Measurements from ENCODE around the gene PIM2.

DNA sequence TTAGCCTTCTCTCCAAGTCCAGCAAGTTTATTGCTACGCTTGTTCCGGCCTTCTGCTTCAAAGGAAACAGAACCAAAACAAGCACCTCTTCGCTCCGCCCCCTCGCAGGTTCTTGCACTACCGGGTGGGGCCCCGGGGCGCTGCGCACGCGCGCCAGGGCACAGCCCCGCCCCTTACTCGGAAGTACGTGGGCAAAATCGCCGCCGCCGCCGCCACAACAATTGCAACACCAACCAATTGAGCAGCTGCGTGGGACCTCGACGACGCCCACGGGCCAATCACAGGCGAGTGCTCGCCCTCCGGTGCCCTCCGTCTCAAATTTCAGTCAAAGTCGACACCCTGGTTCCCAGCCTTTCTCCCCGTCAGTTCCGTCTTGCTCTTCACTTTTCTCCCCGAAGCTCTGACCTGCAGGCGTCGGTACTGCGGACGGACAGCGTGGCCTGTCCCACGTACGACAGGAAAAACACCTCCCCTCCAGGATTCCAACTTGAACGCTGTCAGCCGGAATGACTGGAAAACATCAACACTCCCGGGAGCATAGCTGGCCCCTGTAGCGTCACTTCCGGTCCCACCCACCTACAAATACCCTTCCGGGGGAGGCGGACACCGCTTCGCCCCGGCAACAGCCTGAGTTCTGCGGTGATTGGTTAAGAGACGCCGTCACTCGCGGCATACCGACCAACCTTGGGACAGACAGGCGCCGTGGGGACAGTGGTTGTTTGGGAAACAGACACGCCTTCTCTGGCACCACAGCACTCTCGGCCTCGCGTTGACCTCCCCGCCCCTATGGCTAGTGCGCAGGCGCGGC is 39.2 kb upstream of the PIM2 start:
- TF ChIP-seq, protein P1, sequence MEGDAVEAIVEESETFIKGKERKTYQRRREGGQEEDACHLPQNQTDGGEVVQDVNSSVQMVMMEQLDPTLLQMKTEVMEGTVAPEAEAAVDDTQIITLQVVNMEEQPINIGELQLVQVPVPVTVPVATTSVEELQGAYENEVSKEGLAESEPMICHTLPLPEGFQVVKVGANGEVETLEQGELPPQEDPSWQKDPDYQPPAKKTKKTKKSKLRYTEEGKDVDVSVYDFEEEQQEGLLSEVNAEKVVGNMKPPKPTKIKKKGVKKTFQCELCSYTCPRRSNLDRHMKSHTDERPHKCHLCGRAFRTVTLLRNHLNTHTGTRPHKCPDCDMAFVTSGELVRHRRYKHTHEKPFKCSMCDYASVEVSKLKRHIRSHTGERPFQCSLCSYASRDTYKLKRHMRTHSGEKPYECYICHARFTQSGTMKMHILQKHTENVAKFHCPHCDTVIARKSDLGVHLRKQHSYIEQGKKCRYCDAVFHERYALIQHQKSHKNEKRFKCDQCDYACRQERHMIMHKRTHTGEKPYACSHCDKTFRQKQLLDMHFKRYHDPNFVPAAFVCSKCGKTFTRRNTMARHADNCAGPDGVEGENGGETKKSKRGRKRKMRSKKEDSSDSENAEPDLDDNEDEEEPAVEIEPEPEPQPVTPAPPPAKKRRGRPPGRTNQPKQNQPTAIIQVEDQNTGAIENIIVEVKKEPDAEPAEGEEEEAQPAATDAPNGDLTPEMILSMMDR (conservative IDR thresholded peaks at IDR 0.05) = no peak
- no peak for TF ChIP-seq EZH2 (IDR thresholded peaks at IDR 0.05; ENCODE audit: low read depth)
